HG02798 (cell line): ENCODE data around the gene ZNF415.
"Not testable (repeated sequence)": the region's sequence is repeated elsewhere in the genome, so short reads cannot be mapped to it uniquely, and the experiment has no call there.

Experiments used
- ATAC-seq: cut with Tn5 transposase; IDR thresholded peaks from one replicate; pipeline ENCODE4 v1.9.1; 2021; ENCODE audit warnings: mild to moderate bottlenecking; ENCODE audit not compliant: unreplicated experiment, poor library complexity

Gene ZNF415

GRCh38 chr19:53132141-53132991 is at the start of gene ZNF415:
Gene ZNF415 (minus strand): TSS chr19:53132910. CDS start chr19:53122676, 10,234 bp downstream.
- ATAC-seq: no peak

- no peak for ATAC-seq
Observed at GRCh38 chr19:53182202-53182601, 49.5 kb upstream of the ZNF415 start.

- no peak for ATAC-seq
Observed at GRCh38 chr19:53177986-53178385, 45.3 kb upstream of the ZNF415 start.

GRCh38 chr19:53172889-53173288 is 40.2 kb upstream of the ZNF415 start:
- ATAC-seq: no peak

GRCh38 chr19:53165691-53166091 is 33.0 kb upstream of the ZNF415 start:
- no peak for ATAC-seq

- no peak for ATAC-seq
Observed at GRCh38 chr19:53161123-53161522, 28.4 kb upstream of the ZNF415 start.

- ATAC-seq: no peak
Observed at GRCh38 chr19:53160350-53160749, 27.6 kb upstream of the ZNF415 start.

- ATAC-seq: no peak
Observed at GRCh38 chr19:53158119-53158656, 25.5 kb upstream of the ZNF415 start.

GRCh38 chr19:53157626-53158025 is 24.9 kb upstream of the ZNF415 start:
- ATAC-seq: no peak

GRCh38 chr19:53156850-53157249 is 24.1 kb upstream of the ZNF415 start:
- no peak for ATAC-seq

GRCh38 chr19:53147645-53148044 is 14.9 kb upstream of the ZNF415 start:
- ATAC-seq: no peak

- ATAC-seq: no peak
Observed at GRCh38 chr19:53140351-53140750, 7.6 kb upstream of the ZNF415 start.

- ATAC-seq: no peak
Observed at GRCh38 chr19:53136432-53136831, 3.7 kb upstream of the ZNF415 start.

GRCh38 chr19:53131727-53132126 is 983 bp downstream of the ZNF415 start:
- no peak for ATAC-seq

- ATAC-seq: no peak
Observed at GRCh38 chr19:53131085-53131590, 1.6 kb downstream of the ZNF415 start.

- no peak for ATAC-seq
Observed at GRCh38 chr19:53130506-53130905, 2.2 kb downstream of the ZNF415 start.

- not testable (repeated sequence) for ATAC-seq
Observed at GRCh38 chr19:53126733-53127526, 5.8 kb downstream of the ZNF415 start.

GRCh38 chr19:53123400-53123799 is 9.3 kb downstream of the ZNF415 start:
- no peak for ATAC-seq

- no peak for ATAC-seq
Observed at GRCh38 chr19:53112286-53112685, 20.4 kb downstream of the ZNF415 start.

GRCh38 chr19:53109527-53109926 is 23.2 kb downstream of the ZNF415 start:
- ATAC-seq: no peak
